Breast epithelium (tissue), 4 donors: Measurements from ENCODE around the gene ARID1B. TPM values are rescaled to one million over a fixed set of nuclear protein-coding genes. Genes with fewer than 3 reads are reported as not detected.
A peak's percentile ranks its signal among the peaks of the same experiment; 100 is the strongest.

Experiments used
- DNase-seq, 2 donors: peaks; one replicate each; pipeline ENCODE4 v3.0.0-alpha.2; 2019; ENCODE audit warnings: low spot score in 2 of 2
- H3K27ac ChIP-seq, 2 donors: fragments of 200-600 bp; sonication (generic) in 1 of 2; one replicate each; pipeline ENCODE4 v1.5.1; 2016 to 2019; ENCODE audit warnings: mild to moderate bottlenecking in 1 of 2
- H3K27me3 ChIP-seq, 2 donors: fragments of 200-600 bp; sonication (generic) in 1 of 2; one replicate each; pipeline versions ENCODE4 v1.5.1 to v1.6.0; 2017 to 2019; ENCODE audit warnings: control low read depth in 1 of 2, mild to moderate bottlenecking in 1 of 2
- H3K36me3 ChIP-seq: fragments of 200-600 bp; one replicate; pipeline ENCODE4 v1.5.1; 2019
- H3K4me1 ChIP-seq, 2 donors: fragments of 200-600 bp; sonication (generic); one replicate each; pipeline ENCODE4 v1.5.1; 2016 to 2019; ENCODE audit warnings: control low read depth in 1 of 2
- H3K4me3 ChIP-seq, 3 donors: fragments of 200-600 bp; sonication (generic); 1 replicate in 2 of 3; 2 replicates in 1 of 3; pipeline ENCODE4 v1.5.1; 2016 to 2019; ENCODE audit warnings: mild to moderate bottlenecking in 3 of 3, moderate library complexity in 2 of 3
- H3K9me3 ChIP-seq, 2 donors: fragments of 200-600 bp; sonication (generic) in 1 of 2; one replicate each; pipeline ENCODE4 v1.5.1; 2016 to 2019; ENCODE audit warnings: control low read depth in 1 of 2
- CTCF ChIP-seq, 3 donors: fragments of 450-650 bp; IDR thresholded peaks; one replicate each; pipeline ENCODE4 v1.5.1; 2016 to 2017; ENCODE audit warnings: antibody characterized with exemption in 3 of 3, mild to moderate bottlenecking in 3 of 3, moderate library complexity in 3 of 3
- POLR2A ChIP-seq: fragments of 450-650 bp; IDR thresholded peaks from one replicate; pipeline ENCODE4 v1.6.1; 2016; ENCODE audit warnings: antibody characterized with exemption, mild to moderate bottlenecking, moderate library complexity
- POLR2AphosphoS5 ChIP-seq, 3 donors: sonication (generic); formaldehyde crosslinking; IDR thresholded peaks; one replicate each; pipeline ENCODE4 v1.6.1; 2017; ENCODE audit warnings: antibody characterized with exemption in 3 of 3
- intact Hi-C: fragments of 100-400 bp; cut with DNase I; formaldehyde crosslinking; loops from one replicate; pipeline ENCODE4 v1.15.1; 2023; ENCODE audit warnings: low total_unique reads
- total RNA-seq, 3 donors: library from RNA; depleted of rRNA; stranded (reverse); fragments of >200 nt; gene quantifications; one replicate each; pipeline ENCODE4 v1.1.0, GENCODE V29; 2016

The ARID1B gene
- total RNA-seq, 3 donors from 2014 or later = 99.9 to 205 (median 131) TPM

- Histone ChIP-seq H3K27me3 (no peaks in the 10 kb centered on the region), H3K4me1 (peaks cover 3 to 13% of the 10 kb centered on the region in 2 donors), H3K36me3 (no peaks in the 10 kb centered on the region), H3K4me3 (no peak overlapping the region), H3K9me3 (no peaks in the 10 kb centered on the region), H3K27ac (no peak overlapping the region)
- intact Hi-C loops = no loop called here
- DNase-seq = peak in 1 of 2 donors; percentile 30
- TF ChIP-seq CTCF (IDR thresholded peaks at IDR 0.05) (no peak), POLR2A (no peak), POLR2AphosphoS5 (IDR thresholded peaks at IDR 0.05) (no peak)
Observed at GRCh38 chr6:157222201-157222981, 445.2 kb downstream of the ARID1B start.

- H3K4me3 ChIP-seq = no peak overlapping the region
- H3K4me1 ChIP-seq = peaks cover 3 to 13% of the 10 kb centered on the region in 2 donors
- H3K27ac ChIP-seq = no peak overlapping the region
- no peak for TF ChIP-seq POLR2AphosphoS5 (IDR thresholded peaks at IDR 0.05)
- no peak for TF ChIP-seq CTCF (IDR thresholded peaks at IDR 0.05)
- TF ChIP-seq POLR2A = no peak
- intact Hi-C loops = no loop called here
- no peaks in the 10 kb centered on the region for H3K36me3 ChIP-seq
- peak in 1 of 2 donors; percentile 22 for DNase-seq
- H3K9me3 ChIP-seq = no peaks in the 10 kb centered on the region
- no peaks in the 10 kb centered on the region for H3K27me3 ChIP-seq
Observed at GRCh38 chr6:157223021-157223430, 445.8 kb downstream of the ARID1B start.

GRCh38 chr6:157223511-157223910 lies 446.3 kb downstream of the ARID1B start:
- no peaks in the 10 kb centered on the region for H3K9me3 ChIP-seq
- TF ChIP-seq POLR2A (no peak), POLR2AphosphoS5 (IDR thresholded peaks at IDR 0.05) (no peak), CTCF (IDR thresholded peaks at IDR 0.05) (no peak)
- no peaks in the 10 kb centered on the region for H3K27me3 ChIP-seq
- H3K27ac ChIP-seq = no peak overlapping the region
- H3K36me3 ChIP-seq = no peaks in the 10 kb centered on the region
- intact Hi-C loops = no loop called here
- peak in 1 of 2 donors; percentile 31 for DNase-seq
- H3K4me1 ChIP-seq = peaks cover 3 to 13% of the 10 kb centered on the region in 2 donors
- H3K4me3 ChIP-seq = no peak overlapping the region

GRCh38 chr6:157224178-157224950 lies 447.2 kb downstream of the ARID1B start:
- Histone ChIP-seq H3K4me3 (no peak overlapping the region), H3K27ac (no peak overlapping the region), H3K4me1 (peaks cover 3 to 13% of the 10 kb centered on the region in 2 donors), H3K9me3 (no peaks in the 10 kb centered on the region), H3K36me3 (no peaks in the 10 kb centered on the region), H3K27me3 (no peaks in the 10 kb centered on the region)
- DNase-seq = peak in 1 of 2 donors; percentile 27
- intact Hi-C loops = no loop called here
- no peak for TF ChIP-seq POLR2AphosphoS5 (IDR thresholded peaks at IDR 0.05)

- H3K4me1 ChIP-seq = peaks cover 3 to 13% of the 10 kb centered on the region in 2 donors
- DNase-seq = peak in 1 of 2 donors; percentile 47
- no peak overlapping the region for H3K4me3 ChIP-seq
- intact Hi-C loops = no loop called here
- H3K9me3 ChIP-seq = no peaks in the 10 kb centered on the region
- no peaks in the 10 kb centered on the region for H3K36me3 ChIP-seq
- H3K27me3 ChIP-seq = no peaks in the 10 kb centered on the region
- TF ChIP-seq POLR2AphosphoS5 (IDR thresholded peaks at IDR 0.05) = no peak
- TF ChIP-seq POLR2A = no peak
- TF ChIP-seq CTCF (IDR thresholded peaks at IDR 0.05) = no peak
- peak overlapping the region; percentile 57 to 90 for H3K27ac ChIP-seq
Observed at GRCh38 chr6:157224951-157225574, 447.9 kb downstream of the ARID1B start.
